NB4 (cell line): ENCODE results near the gene GNAO1.

Source experiments
- POLR2A ChIP-seq: IDR thresholded peaks from 2 replicates; pipeline ENCODE4 v1.6.1; 2011; ENCODE audit warnings: mild to moderate bottlenecking; ENCODE audit not compliant: insufficient read length; ENCODE audit errors: extremely low read depth
- TF ChIP-seq, protein P1 (sequence below): IDR thresholded peaks from one replicate; pipeline ENCODE4 v1.5.1; 2012; ENCODE audit warnings: low read depth, low read length

GRCh38 chr16:56305956-56306565 is 114.8 kb downstream of the GNAO1 start:
- TF ChIP-seq, protein P1, sequence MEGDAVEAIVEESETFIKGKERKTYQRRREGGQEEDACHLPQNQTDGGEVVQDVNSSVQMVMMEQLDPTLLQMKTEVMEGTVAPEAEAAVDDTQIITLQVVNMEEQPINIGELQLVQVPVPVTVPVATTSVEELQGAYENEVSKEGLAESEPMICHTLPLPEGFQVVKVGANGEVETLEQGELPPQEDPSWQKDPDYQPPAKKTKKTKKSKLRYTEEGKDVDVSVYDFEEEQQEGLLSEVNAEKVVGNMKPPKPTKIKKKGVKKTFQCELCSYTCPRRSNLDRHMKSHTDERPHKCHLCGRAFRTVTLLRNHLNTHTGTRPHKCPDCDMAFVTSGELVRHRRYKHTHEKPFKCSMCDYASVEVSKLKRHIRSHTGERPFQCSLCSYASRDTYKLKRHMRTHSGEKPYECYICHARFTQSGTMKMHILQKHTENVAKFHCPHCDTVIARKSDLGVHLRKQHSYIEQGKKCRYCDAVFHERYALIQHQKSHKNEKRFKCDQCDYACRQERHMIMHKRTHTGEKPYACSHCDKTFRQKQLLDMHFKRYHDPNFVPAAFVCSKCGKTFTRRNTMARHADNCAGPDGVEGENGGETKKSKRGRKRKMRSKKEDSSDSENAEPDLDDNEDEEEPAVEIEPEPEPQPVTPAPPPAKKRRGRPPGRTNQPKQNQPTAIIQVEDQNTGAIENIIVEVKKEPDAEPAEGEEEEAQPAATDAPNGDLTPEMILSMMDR = no peak
- no peak for TF ChIP-seq POLR2A
